GM18870 (cell line): ENCODE results near the gene COL26A1.
"Not testable (repeated sequence)": the region's sequence is repeated elsewhere in the genome, so short reads cannot be mapped to it uniquely, and the experiment has no call there.

Experiments
- ATAC-seq: cut with Tn5 transposase; IDR thresholded peaks from one replicate; pipeline ENCODE4 v1.9.1; 2021; ENCODE audit warnings: moderate library complexity; ENCODE audit not compliant: unreplicated experiment

The COL26A1 gene

DNA sequence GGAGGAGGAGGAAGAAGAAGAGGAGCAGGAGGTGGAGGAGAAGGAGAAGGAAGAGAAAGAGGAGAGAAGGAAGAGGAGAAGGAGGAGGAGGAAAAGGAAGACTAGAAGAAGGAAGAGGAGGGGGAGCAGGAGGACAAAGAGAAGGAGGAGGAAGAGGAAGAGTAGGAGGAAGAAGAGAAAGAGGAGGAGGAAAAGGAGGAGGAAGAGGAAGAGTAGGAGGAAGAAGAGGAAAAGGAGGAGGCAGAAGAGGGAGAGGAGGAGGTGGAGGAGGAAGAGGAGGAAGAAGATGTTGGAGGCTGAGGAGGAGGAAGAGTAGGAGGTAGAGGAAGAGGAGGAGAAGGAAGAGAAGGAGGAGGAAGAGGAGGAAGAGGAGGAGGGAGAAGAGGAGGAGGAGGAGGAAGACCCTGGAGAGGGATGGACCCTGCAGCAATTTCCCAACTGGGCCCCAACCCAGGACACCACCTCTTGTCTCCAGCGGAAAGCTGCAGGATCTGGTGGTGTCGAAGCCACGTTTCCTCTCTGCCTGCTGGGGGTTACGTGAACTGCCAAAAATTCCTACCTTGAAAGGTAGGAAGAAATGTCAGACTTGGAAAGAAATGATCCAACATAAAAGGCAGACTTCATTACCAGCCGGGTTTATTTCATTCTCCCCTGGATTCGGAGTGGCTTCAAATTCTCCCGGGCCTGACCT is 38.9 kb downstream of the COL26A1 start:
- no peak for ATAC-seq

DNA sequence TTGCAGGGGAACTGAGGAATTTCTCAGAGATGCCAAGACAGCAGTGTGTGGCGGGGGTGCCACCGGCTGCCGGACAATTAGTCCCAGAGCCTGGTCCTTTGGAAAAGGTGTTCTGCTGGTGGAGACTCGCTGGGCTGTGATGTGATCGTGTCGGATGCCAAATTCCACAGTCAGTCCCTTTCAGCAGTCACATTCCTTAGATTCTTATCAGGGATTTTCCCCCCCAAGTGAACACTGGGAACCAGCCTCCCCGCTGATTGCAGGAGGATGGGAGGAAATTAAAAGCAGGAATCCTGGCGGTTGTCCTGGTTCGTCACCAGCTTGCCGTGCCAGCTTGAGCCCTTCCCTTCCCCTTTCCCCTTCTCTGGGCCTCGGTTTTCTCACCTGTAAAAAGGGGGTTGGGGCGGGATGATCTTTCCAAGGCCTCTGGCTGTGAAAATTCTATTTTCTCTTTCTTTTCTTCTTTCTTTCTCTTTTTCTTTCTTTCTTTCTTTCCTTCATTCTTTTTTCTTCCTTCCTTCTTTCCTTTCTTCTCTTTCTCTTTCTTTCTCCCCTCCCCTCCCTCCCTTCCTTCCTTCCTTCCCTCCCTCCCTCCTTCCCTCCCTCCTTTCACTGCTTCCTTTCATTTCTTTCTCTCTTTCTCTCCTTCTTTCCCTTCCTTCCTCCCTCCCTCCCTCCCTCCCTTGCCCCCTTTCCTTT is 39.6 kb downstream of the COL26A1 start:
- ATAC-seq, result no peak

- ATAC-seq, result no peak
Measured at GRCh38 chr7:101402835-101403234, 40.2 kb downstream of the COL26A1 start.

DNA sequence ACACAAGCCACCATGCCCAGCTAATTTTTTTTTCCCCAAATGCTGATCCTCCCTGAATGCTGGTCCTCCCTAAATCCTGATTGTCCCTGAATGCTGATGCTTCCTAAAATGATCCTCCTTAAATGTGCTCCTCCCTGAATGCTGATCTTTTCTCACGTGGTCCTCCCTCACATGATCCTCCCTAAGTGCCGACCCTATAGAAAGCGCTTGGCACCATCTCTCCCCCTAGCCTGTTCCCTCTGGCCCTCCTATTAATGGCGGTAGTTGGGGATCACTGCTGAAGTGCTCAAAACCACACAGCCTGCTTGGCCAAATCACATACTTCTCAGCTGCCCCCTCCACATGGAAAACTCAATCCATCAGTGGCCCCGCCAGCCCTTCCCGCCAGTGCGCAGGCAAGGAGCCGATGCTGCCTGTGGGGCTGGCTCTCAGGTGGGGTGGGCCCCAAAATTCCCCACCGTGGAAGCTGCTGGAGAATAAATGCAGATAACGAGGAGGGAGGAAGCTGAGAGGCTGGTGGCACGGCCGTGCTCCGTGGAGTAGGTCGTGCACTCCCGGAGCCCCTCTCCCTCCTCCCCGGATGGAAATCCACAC is 42.9 kb downstream of the COL26A1 start:
- ATAC-seq, result no peak

DNA sequence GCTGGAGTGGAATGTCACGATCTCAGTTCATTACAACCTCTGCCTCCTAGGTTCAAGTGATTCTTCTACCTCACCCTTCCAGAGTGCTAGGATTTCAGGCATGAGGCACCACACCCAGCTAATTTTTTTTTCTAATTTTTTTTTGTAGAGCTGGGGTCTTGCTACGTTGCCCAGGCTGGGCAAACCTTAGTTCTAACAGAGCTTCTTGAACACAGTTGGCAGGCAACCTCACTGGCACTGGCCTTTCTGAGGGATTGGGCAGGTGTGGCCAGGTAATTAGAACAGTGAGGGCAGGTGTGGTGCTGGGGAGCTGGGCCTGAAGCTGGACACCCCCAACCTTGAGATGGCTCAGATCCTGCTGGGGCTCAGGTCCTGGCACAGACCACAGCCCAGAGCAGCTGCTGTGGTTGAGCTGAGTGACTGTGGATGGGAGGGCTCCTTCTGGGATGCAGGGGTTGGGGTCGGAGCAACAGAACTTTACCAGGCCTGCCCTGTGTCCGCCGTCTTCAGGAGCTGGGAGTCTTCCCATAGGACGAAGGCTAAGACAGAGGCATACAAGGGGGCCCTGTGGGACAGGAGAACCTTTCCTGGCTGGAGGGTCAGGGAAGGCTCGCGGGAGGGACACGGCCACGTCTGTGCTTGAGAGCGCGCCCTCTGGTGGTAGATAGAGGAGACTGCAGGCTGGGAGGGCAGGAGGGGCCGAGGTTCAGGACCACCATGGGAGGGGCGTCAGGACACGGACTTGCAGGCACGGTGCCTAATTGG is 48.2 kb downstream of the COL26A1 start:
- no peak for ATAC-seq

GRCh38 chr7:101411508-101411874 is 48.8 kb downstream of the COL26A1 start:
- no peak for ATAC-seq

- ATAC-seq, result no peak
Measured at GRCh38 chr7:101412976-101413375, 50.3 kb downstream of the COL26A1 start.

DNA sequence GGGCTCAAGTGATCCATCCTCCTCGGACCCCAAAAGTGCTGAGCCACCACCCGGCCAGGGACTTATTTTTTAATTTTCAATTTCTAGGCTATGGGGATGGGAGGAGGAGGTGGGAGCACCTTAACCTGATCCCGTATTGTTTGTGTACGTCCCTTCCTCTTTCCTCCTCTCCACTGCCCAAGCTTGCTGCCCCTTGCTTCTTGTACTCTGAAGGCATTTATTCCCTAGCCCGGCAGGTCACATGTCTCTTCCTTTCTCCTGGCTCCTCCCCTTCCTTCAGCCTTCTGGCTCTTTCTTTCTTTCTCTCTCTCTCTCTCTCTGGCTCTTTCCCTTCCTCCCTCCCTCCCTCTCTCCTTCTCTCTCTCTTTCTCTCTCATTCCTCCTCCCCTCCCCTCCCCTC is 56.0 kb downstream of the COL26A1 start:
- no peak for ATAC-seq

DNA sequence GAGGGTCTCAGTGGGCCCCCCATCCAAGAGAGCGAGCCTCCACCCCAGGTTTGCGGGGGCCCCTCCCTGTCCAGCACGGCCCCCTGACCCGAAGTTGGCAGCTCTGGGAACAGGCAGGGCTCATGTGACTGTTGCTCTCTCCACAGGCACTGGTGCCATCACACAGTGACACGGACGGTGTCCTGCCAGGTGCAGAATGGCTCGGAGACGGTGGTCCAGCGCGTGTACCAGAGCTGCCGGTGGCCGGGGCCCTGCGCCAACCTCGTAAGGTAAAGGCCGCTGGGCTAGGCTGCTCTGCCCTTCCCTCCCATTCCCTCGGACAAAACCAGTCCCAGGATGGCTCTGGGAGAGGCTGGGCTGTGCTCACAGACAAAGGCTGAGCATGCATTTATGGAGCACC is 57.2 kb downstream of the COL26A1 start:
- ATAC-seq, result no peak

GRCh38 chr7:101420436-101420835 is 57.8 kb downstream of the COL26A1 start:
- no peak for ATAC-seq

GRCh38 chr7:101422356-101423195 is 59.9 kb downstream of the COL26A1 start:
- ATAC-seq, result no peak

DNA sequence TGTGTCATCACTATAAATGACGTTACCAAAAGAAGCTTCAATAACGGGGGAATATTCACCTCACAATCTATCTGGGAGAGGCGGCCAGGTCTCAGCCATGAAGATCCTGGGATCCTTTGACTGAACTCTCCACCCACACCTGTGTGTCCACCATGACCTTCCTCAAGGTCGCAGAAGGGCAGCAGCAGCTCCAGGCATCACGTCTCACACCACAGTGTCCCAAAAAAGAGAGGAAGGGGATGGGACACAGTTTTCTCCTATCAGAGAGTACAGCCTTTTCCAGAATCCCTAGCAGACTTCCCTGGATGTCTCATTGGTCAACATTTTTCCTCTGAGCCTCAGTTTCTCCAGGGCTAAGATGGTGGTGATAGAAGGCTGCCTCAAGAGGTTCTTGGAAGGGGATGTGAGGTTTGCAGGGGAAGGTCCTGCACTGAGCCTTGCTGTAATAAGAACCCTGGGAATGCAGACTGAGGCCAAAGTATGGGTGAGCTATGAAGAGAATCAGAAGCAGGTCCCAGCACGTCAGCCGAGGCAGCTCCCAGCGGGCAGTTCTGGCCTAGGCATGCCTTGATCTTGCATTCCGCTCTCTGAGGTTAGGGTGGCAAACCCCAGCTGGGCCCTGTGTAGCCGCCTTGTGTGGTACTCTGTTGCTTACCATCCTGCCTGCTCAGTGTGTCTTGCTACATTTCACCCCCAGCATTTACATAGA is 63.8 kb downstream of the COL26A1 start:
- no peak for ATAC-seq

DNA sequence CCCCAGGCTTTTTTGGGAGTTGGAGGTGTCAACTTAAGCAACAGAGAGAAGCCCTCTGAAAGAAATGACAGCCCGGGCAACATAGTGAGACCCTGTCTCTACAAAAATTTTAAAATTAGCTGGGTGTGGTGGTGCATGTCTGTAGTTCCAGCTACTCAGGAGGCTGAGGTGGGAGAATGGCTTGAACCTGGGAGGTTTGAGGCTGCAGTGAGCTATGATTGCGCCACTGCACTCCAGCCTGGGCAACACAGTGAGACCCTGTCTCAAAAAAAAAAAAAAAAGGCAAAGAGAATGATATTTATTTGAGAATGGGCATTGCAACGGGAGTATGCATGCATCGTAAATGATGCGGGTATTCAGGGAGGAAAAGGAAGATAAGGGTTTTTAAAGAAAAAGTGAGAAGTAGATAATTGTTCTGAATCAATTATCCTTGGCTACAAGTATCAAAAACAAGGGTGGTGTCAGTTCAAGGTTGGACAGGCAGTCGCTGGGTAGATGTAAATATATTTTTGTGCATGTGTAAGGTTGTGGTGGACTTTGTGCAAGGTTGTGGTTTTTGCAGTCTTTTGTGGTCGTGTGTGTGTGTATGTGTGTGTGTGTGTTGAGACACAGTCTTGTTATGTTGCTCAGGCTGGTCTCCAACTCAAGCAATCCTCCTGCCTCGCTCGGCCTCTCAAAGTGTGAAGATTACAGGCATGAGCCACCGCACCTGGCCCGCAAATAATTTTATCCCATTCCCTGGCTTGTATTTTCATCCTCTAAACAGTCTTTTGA is 65.6 kb downstream of the COL26A1 start:
- ATAC-seq, result no peak

- ATAC-seq, result no peak
Measured at GRCh38 chr7:101432316-101432715, 69.6 kb downstream of the COL26A1 start.

DNA sequence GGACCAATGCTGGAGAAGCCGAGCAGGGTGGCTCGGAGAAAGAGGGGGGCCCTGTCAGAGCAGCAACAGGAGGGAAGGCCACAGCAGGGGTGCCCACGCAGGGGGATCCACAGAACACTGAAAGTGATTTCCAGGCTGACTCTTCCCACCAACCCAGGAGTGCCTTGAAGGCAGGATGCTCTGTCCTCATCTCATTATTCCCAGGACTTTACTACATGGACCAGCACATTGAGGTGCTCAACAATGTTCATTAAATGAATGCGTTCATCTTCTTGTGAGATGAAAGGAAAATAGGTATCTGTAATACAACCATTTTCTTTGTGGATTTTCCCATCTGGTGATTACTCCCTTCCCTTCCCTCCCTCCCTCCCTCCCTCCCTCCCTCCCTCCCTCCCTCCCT is 71.0 kb downstream of the COL26A1 start:
- ATAC-seq, result no peak

GRCh38 chr7:101434155-101434554 is 71.5 kb downstream of the COL26A1 start:
- not testable (repeated sequence) for ATAC-seq

GRCh38 chr7:101435461-101436220 is 73.0 kb downstream of the COL26A1 start:
- no peak for ATAC-seq

- ATAC-seq, result no peak
Measured at GRCh38 chr7:101436221-101436735, 73.6 kb downstream of the COL26A1 start.
